HCT116 (cell line): Measurements from ENCODE around the gene THSD4. TPM values are rescaled to one million over a fixed set of nuclear protein-coding genes. Genes with fewer than 3 reads are reported as not detected.

Experiments used
- ATAC-seq: fragments of 200-7000 bp; cut with Tn5 transposase; 2 replicates; pipeline ENCODE4 v1.9.1; 2020; ENCODE audit warnings: mild to moderate bottlenecking, moderate library complexity
- BruUV-seq: library from RNA; stranded (reverse); fragments of 400-500 nt; replicated peaks from 2 replicates; lab custom pipeline; 2021; lab: Mats Ljungman, UMichigan
- CTCF ChIA-PET: fragments of 300-600 bp; sonication (Branson Sonifier 250); formaldehyde crosslinking; loops from one replicate; lab custom pipeline; 2021; ENCODE audit warnings: antibody characterized with exemption; lab: Charles Lee
- POLR2A ChIA-PET: fragments of 300-600, 350-600 bp; sonication (Branson Sonifier 250); formaldehyde crosslinking; loops from one replicate; lab custom pipeline; 2021; ENCODE audit warnings: antibody characterized with exemption; lab: Charles Lee
- RAD21 ChIA-PET, 2 experiments: fragments of 300-600 bp; sonication (Branson Sonifier 250); formaldehyde crosslinking; loops; one replicate each; lab custom pipeline; 2023; ENCODE audit warnings: low total read pairs in 2 of 2; ENCODE audit not compliant: uncharacterized antibody in 2 of 2, unreplicated experiment in 2 of 2, low non-redundant PET in 1 of 2; lab: Charles Lee
- DNase-seq: peaks from one replicate; pipeline ENCODE4 v3.0.0-alpha.2; 2010; ENCODE audit warnings: low read depth, low spot score
- H2AFZ ChIP-seq: fragments of 200-600 bp; shearing (Covaris generic), sonication (generic); 2 replicates; pipeline ENCODE4 v1.6.1; 2017; ENCODE audit warnings: low read depth, mixed run types, mixed read lengths, antibody characterized with exemption, low read length; ENCODE audit not compliant: poor library complexity, severe bottlenecking
- H3K27ac ChIP-seq: 2 replicates; pipeline ENCODE4 v1.5.1; 2012; ENCODE audit warnings: low read depth, low read length
- H3K27me3 ChIP-seq: fragments of 200-600 bp; sonication (generic); 2 replicates; pipeline ENCODE4 v1.6.1; 2016; ENCODE audit warnings: mixed run types, low read length, mixed read lengths; ENCODE audit not compliant: insufficient read depth
- H3K36me3 ChIP-seq, 2 experiments: fragments of 200-500 bp in 1 of 2; fragments of 200-600 bp in 1 of 2; sonication (Bioruptor generic) in 1 of 2; sonication (generic) in 1 of 2; 2 replicates each; pipeline versions ENCODE4 v1.5.1 to v1.6.1; 2014 to 2016; ENCODE audit warnings: low read length in 2 of 2, inconsistent platforms in 1 of 2, mixed read lengths in 1 of 2, mixed run types in 1 of 2; ENCODE audit not compliant: insufficient read depth in 2 of 2, control insufficient read depth in 1 of 2
- H3K4me1 ChIP-seq, 2 experiments: fragments of 200-600 bp in 1 of 2; sonication (generic) in 1 of 2; 2 replicates each; pipeline versions ENCODE4 v1.5.1 to v1.6.1; 2012 to 2017; ENCODE audit warnings: low read length in 2 of 2, inconsistent platforms in 1 of 2, mild to moderate bottlenecking in 1 of 2, mixed read lengths in 1 of 2, mixed run types in 1 of 2, moderate library complexity in 1 of 2; ENCODE audit not compliant: insufficient read depth in 2 of 2, control insufficient read depth in 1 of 2
- H3K4me2 ChIP-seq: fragments of 200-600 bp; sonication (generic); 2 replicates; pipeline ENCODE4 v1.6.1; 2017; ENCODE audit warnings: mixed run types, low read length, mixed read lengths
- H3K4me3 ChIP-seq, 2 experiments: fragments of 200-600 bp in 1 of 2; sonication (generic) in 1 of 2; replicated peaks in 1 of 2; 2 replicates each; pipeline ENCODE4 v1.5.1; 2011 to 2016; ENCODE audit warnings: low read length in 2 of 2, control low read depth in 1 of 2, low read depth in 1 of 2, mild to moderate bottlenecking in 1 of 2, mixed read lengths in 1 of 2, mixed run types in 1 of 2
- H3K79me2 ChIP-seq: fragments of 200-600 bp; sonication (generic); 2 replicates; pipeline ENCODE4 v1.6.1; 2017; ENCODE audit warnings: mild to moderate bottlenecking, mixed run types, low read length, moderate library complexity, mixed read lengths; ENCODE audit not compliant: insufficient read depth
- H3K9ac ChIP-seq: fragments of 200-600 bp; sonication (generic); 2 replicates; pipeline ENCODE4 v1.6.1; 2016; ENCODE audit warnings: low read length, mixed read lengths
- H3K9me2 ChIP-seq: fragments of 200-600 bp; sonication (generic), shearing (Covaris generic); 2 replicates; pipeline ENCODE4 v1.6.1; 2017; ENCODE audit warnings: mixed run types, mild to moderate bottlenecking, moderate library complexity; ENCODE audit not compliant: insufficient read depth
- H3K9me3 ChIP-seq, 2 experiments: fragments of 200-500 bp in 1 of 2; fragments of 200-600 bp in 1 of 2; sonication (Bioruptor generic) in 1 of 2; sonication (generic) in 1 of 2; 2 replicates each; pipeline ENCODE4 v1.6.1; 2014 to 2017; ENCODE audit warnings: low read length in 2 of 2, mixed read lengths in 2 of 2, inconsistent platforms in 1 of 2, low read depth in 1 of 2, mild to moderate bottlenecking in 1 of 2, mixed run types in 1 of 2, moderate library complexity in 1 of 2; ENCODE audit not compliant: control insufficient read depth in 1 of 2, insufficient read depth in 1 of 2
- H4K20me1 ChIP-seq: fragments of 200-600 bp; sonication (generic), shearing (Covaris generic); 2 replicates; pipeline ENCODE4 v1.6.1; 2017; ENCODE audit warnings: mixed run types, mild to moderate bottlenecking, moderate library complexity; ENCODE audit not compliant: insufficient read depth
- CBX3 ChIP-seq: IDR thresholded peaks from 2 replicates; pipeline ENCODE4 v1.6.1; 2012; ENCODE audit warnings: low read depth
- CEBPB ChIP-seq: IDR thresholded peaks from 2 replicates; pipeline ENCODE4 v1.6.1; 2012; ENCODE audit warnings: low read depth
- EGR1 ChIP-seq: IDR thresholded peaks from 2 replicates; pipeline ENCODE4 v1.6.1; 2012; ENCODE audit warnings: low read depth
- ELF1 ChIP-seq: IDR thresholded peaks from 2 replicates; pipeline ENCODE4 v1.6.1; 2012; ENCODE audit warnings: low read depth, borderline replicate concordance
- EZH2phosphoT487 ChIP-seq: fragments of 200-600 bp; IDR thresholded peaks from 2 replicates; pipeline ENCODE4 v1.6.1; 2018; ENCODE audit warnings: antibody characterized with exemption, borderline replicate concordance
- FOSL1 ChIP-seq: IDR thresholded peaks from 2 replicates; pipeline ENCODE4 v1.6.1; 2012; ENCODE audit warnings: low read depth
- JUND ChIP-seq: IDR thresholded peaks from 2 replicates; pipeline ENCODE4 v1.6.1; 2012
- POLR2A ChIP-seq: IDR thresholded peaks from 2 replicates; pipeline ENCODE4 v1.7.0; 2011; ENCODE audit warnings: borderline replicate concordance; ENCODE audit not compliant: insufficient read depth, insufficient read length; ENCODE audit errors: extremely low read depth
- REST ChIP-seq: IDR thresholded peaks from 2 replicates; pipeline ENCODE4 v1.6.1; 2012; ENCODE audit warnings: low read depth
- SIN3A ChIP-seq: IDR thresholded peaks from 2 replicates; pipeline ENCODE4 v1.6.1; 2012; ENCODE audit warnings: low read depth
- SRF ChIP-seq: IDR thresholded peaks from 2 replicates; pipeline ENCODE4 v1.6.1; 2012; ENCODE audit warnings: low read depth
- TCF7L2 ChIP-seq: IDR thresholded peaks from 2 replicates; pipeline ENCODE4 v1.7.0; 2011; ENCODE audit warnings: borderline replicate concordance, inconsistent platforms; ENCODE audit not compliant: insufficient read depth, insufficient read length; ENCODE audit errors: extremely low read depth
- YY1 ChIP-seq: IDR thresholded peaks from 2 replicates; pipeline ENCODE4 v1.6.1; 2011; ENCODE audit warnings: low read length, low read depth, moderate library complexity, mild to moderate bottlenecking; ENCODE audit not compliant: insufficient replicate concordance; ENCODE audit errors: extremely low read depth
- ZFX ChIP-seq: fragments of 450-650 bp; IDR thresholded peaks from 2 replicates; pipeline ENCODE4 v1.6.1; 2017
- ZNF274 ChIP-seq: fragments of 200-500 bp; sonication (Bioruptor generic); IDR thresholded peaks from 2 replicates; pipeline ENCODE4 v1.6.1; 2014; ENCODE audit warnings: mild to moderate bottlenecking, low read depth, low read length, inconsistent platforms
- intact Hi-C: fragments of 100-400 bp; cut with micrococcal nuclease; formaldehyde crosslinking; loops from 2 replicates; pipeline ENCODE4 v1.10.0; 2022
- total RNA-seq: library from RNA; stranded (reverse); gene quantifications from one replicate; pipeline ENCODE4 v1.2.1, GENCODE V29; 2021; ENCODE audit not compliant: unreplicated experiment
- TF ChIP-seq, protein P1 (sequence below): IDR thresholded peaks from 2 replicates; pipeline ENCODE4 v1.6.1; 2012
- TF ChIP-seq, protein P2 (sequence below), 3 experiments: fragments of 200-600 bp in 1 of 3; sonication (generic) in 1 of 3; IDR thresholded peaks in 2 of 3; conservative IDR thresholded peaks in 1 of 3; 2 replicates each; pipeline ENCODE4 v1.5.1; 2012 to 2017; ENCODE audit warnings: low read depth in 2 of 3, low read length in 2 of 3, antibody characterized with exemption in 1 of 3, borderline replicate concordance in 1 of 3, control low read depth in 1 of 3, mild to moderate bottlenecking in 1 of 3, mixed read lengths in 1 of 3, mixed run types in 1 of 3, moderate library complexity in 1 of 3; ENCODE audit not compliant: insufficient read depth in 1 of 3

THSD4 gene
- total RNA-seq, 1 experiment from 2014 or later = 30.5 TPM

DNA sequence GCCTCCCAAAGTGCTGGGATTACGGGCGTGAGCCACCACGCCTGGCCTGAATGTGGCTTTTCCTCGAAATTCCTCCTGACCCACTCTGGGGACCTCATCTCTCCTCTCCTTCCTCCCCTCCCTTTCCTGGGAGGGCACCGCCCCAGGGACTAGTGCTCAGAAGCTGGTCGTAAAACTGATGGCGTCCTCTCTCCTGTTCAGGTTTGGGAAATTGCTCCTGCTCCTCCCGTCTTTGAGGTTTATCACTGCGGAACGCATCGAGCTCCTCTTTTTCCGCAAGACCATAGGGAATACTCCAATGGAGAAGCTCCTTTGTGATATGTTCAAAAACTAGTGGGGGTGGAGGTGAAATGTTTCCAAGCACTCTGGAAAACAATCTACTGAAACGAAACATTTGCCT lies 702.1 kb downstream of the THSD4 start:
- Histone ChIP-seq H3K79me2 (no peaks in the 10 kb centered on the region), H3K9me2 (no peaks in the 10 kb centered on the region), H2AFZ (no peak overlapping the region), H3K9me3 (no peaks in the 10 kb centered on the region), H4K20me1 (no peaks in the 10 kb centered on the region)
- ChIA-PET CTCF (no interaction called here), RAD21 (no interaction called here)
- ATAC-seq (no peak), DNase-seq (no peak)
- intact Hi-C loops = no loop called here
- TF ChIP-seq CEBPB (no peak), SRF (no peak), CBX3 (no peak), JUND (no peak), TCF7L2 (no peak), EZH2phosphoT487 (no peak), POLR2A (no peak), ELF1 (no peak)
- TF ChIP-seq, protein P1, sequence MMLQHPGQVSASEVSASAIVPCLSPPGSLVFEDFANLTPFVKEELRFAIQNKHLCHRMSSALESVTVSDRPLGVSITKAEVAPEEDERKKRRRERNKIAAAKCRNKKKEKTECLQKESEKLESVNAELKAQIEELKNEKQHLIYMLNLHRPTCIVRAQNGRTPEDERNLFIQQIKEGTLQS = no peak
- TF ChIP-seq, all 23 proteins: peak for 0
- no peak overlapping the region for H3K4me2 ChIP-seq
- POLR2A ChIA-PET = interaction anchor here (0.6 kb wide), 1 partner anchor 12 kb away, joined by 4 read pairs; no protein-coding TSS in a partner anchor
- H3K9ac ChIP-seq = no peak overlapping the region
- no peaks in the 10 kb centered on the region for H3K4me1 ChIP-seq
- no peaks in the 10 kb centered on the region for H3K27me3 ChIP-seq
- no peaks in the 10 kb centered on the region for H3K36me3 ChIP-seq
- no peak overlapping the region for H3K4me3 ChIP-seq
- H3K27ac ChIP-seq = no peak overlapping the region
- no TSS peak for BruUV-seq

GRCh38 chr15:71820127-71820526 lies 704.9 kb downstream of the THSD4 start:
- CTCF ChIA-PET = no interaction called here
- POLR2A ChIA-PET = no interaction called here
- no peaks in the 10 kb centered on the region for H3K27me3 ChIP-seq
- H4K20me1 ChIP-seq = no peaks in the 10 kb centered on the region
- no peak overlapping the region for H3K27ac ChIP-seq
- no peaks in the 10 kb centered on the region for H3K9me2 ChIP-seq
- no peaks in the 10 kb centered on the region for H3K79me2 ChIP-seq
- ATAC-seq = no peak
- no peak overlapping the region for H2AFZ ChIP-seq
- RAD21 ChIA-PET = no interaction called here
- no TSS peak for BruUV-seq
- no peaks in the 10 kb centered on the region for H3K36me3 ChIP-seq
- no peaks in the 10 kb centered on the region for H3K4me1 ChIP-seq
- H3K4me3 ChIP-seq = no peak overlapping the region
- no peak overlapping the region for H3K9ac ChIP-seq
- DNase-seq = no peak
- intact Hi-C loops = no loop called here
- H3K9me3 ChIP-seq = no peaks in the 10 kb centered on the region
- H3K4me2 ChIP-seq = no peak overlapping the region
- TF ChIP-seq, protein P2, sequence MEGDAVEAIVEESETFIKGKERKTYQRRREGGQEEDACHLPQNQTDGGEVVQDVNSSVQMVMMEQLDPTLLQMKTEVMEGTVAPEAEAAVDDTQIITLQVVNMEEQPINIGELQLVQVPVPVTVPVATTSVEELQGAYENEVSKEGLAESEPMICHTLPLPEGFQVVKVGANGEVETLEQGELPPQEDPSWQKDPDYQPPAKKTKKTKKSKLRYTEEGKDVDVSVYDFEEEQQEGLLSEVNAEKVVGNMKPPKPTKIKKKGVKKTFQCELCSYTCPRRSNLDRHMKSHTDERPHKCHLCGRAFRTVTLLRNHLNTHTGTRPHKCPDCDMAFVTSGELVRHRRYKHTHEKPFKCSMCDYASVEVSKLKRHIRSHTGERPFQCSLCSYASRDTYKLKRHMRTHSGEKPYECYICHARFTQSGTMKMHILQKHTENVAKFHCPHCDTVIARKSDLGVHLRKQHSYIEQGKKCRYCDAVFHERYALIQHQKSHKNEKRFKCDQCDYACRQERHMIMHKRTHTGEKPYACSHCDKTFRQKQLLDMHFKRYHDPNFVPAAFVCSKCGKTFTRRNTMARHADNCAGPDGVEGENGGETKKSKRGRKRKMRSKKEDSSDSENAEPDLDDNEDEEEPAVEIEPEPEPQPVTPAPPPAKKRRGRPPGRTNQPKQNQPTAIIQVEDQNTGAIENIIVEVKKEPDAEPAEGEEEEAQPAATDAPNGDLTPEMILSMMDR (IDR thresholded peaks at IDR 0.05 in 2 of 3, conservative IDR thresholded peaks at IDR 0.05 in 1 of 3; ENCODE audit: borderline replicate concordance in 1 of 3, insufficient read depth in 1 of 3, low read depth in 2 of 3, low read length in 2 of 3) = no peak
- TF ChIP-seq POLR2A (no peak), ZNF274 (no peak), REST (no peak), SIN3A (no peak), ZFX (no peak), EGR1 (no peak), JUND (no peak), YY1 (no peak), FOSL1 (no peak)
- TF ChIP-seq, protein P1 = no peak
